Progenitor cell of endocrine pancreas (in vitro differentiated cells): ENCODE results near the gene SRSF5. TPM values are rescaled to one million over a fixed set of nuclear protein-coding genes. Genes with fewer than 3 reads are reported as not detected.
A peak's percentile ranks its signal among the peaks of the same experiment; 100 is the strongest.

Experiments
- DNase-seq: peaks from one replicate; pipeline ENCODE4 v3.0.0; 2021; ENCODE audit warnings: low spot score; ENCODE audit not compliant: unreplicated experiment
- H3K27ac Mint-ChIP-seq: 2 replicates; pipeline ENCODE4 v1.8.0; 2021; ENCODE audit warnings: mild to moderate bottlenecking, moderate library complexity, mixed read lengths
- H3K27me3 Mint-ChIP-seq: 2 replicates; pipeline ENCODE4 v1.8.0; 2021; ENCODE audit warnings: mixed read lengths
- H3K36me3 Mint-ChIP-seq: 2 replicates; pipeline ENCODE4 v1.8.0; 2022; ENCODE audit warnings: mixed read lengths; ENCODE audit not compliant: insufficient read depth
- H3K4me1 Mint-ChIP-seq: 2 replicates; pipeline ENCODE4 v1.8.0; 2021; ENCODE audit warnings: low read depth, mixed read lengths
- H3K4me3 Mint-ChIP-seq: 2 replicates; pipeline ENCODE4 v1.8.0; 2021; ENCODE audit warnings: low read depth, mild to moderate bottlenecking, moderate library complexity, mixed read lengths
- H3K9me3 Mint-ChIP-seq: 2 replicates; pipeline ENCODE4 v1.8.0; 2021; ENCODE audit warnings: low read depth, mixed read lengths
- total RNA-seq: library from RNA; stranded (reverse); gene quantifications from 2 replicates; pipeline ENCODE4 v1.2.1, GENCODE V29; 2021
- TF ChIP-seq, protein P1 (sequence below): fragments of 200-600 bp; sonication (generic); IDR thresholded peaks from one replicate; pipeline ENCODE4 v1.5.0; 2021; ENCODE audit warnings: antibody characterized with exemption, mild to moderate bottlenecking; ENCODE audit not compliant: unreplicated experiment

The SRSF5 gene
- total RNA-seq, 1 donor from 2014 or later: 379 TPM

DNA sequence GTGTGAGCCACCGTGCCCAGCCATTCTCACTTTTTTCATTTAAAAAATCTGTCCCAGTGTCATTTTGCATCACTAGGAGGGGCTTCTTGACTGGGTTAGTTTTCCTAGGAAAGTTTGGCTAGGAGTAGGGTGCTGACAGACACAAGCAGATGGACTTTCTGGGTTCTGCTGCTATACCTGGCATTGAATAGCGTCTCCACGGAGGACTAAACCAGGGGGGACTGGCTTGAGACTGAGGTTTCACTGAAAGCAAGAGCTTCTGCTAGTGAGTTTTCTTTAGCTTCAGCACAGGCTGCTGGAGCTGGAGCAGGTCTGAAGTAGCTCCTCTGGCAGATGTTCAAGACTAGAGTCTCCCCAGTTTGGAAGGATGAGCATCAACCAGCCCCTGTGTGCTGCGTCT is 28.7 kb downstream of the SRSF5 start:
- no peak overlapping the region for H3K27ac Mint-ChIP-seq
- peaks cover 3% of the 10 kb centered on the region for H3K9me3 Mint-ChIP-seq
- H3K36me3 Mint-ChIP-seq: peaks cover under 1% of the 10 kb centered on the region
- H3K27me3 Mint-ChIP-seq: no peaks in the 10 kb centered on the region
- peaks cover 1% of the 10 kb centered on the region for H3K4me1 Mint-ChIP-seq
- no peak overlapping the region for H3K4me3 Mint-ChIP-seq
- TF ChIP-seq, protein P1, sequence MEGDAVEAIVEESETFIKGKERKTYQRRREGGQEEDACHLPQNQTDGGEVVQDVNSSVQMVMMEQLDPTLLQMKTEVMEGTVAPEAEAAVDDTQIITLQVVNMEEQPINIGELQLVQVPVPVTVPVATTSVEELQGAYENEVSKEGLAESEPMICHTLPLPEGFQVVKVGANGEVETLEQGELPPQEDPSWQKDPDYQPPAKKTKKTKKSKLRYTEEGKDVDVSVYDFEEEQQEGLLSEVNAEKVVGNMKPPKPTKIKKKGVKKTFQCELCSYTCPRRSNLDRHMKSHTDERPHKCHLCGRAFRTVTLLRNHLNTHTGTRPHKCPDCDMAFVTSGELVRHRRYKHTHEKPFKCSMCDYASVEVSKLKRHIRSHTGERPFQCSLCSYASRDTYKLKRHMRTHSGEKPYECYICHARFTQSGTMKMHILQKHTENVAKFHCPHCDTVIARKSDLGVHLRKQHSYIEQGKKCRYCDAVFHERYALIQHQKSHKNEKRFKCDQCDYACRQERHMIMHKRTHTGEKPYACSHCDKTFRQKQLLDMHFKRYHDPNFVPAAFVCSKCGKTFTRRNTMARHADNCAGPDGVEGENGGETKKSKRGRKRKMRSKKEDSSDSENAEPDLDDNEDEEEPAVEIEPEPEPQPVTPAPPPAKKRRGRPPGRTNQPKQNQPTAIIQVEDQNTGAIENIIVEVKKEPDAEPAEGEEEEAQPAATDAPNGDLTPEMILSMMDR: no peak
- no peak for DNase-seq

DNA sequence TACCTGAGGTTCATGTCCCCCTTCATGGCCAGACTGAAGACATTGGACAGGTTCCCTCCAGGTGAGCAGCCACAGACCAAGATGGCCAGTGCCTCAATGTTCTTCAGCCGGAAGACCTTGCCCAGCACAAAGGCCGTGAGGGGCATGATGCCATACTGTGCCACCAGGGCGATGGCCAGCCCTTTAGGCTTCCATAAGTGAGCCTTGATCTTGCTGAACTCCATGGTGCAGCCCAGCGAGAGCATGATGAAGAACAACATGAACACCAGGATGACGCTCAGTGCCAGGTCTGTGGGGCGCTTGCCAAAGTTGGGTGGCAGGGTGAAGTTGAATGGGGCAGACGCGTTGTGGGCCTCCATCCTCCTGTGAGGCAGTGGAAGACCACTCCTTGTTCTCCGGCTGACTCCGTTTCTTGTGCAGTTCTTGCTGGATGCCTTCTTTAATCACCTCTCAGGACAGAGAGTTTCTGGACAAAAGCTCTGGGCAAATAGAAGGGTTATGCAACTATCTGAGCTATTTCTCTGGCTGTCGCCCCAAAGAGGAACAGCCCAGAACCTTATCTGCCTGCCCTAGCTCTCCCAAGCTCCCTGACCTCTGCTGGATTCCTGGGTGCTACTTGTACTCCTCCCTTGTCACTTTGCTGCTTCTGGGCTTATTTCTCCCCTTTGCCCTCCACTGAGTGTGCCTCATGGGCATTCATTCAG is 30.0 kb downstream of the SRSF5 start, which contains the start of gene SLC10A1:
Gene SLC10A1, minus strand, starts transcription at position 445 of the 704 bp plus-strand sequence. Its CDS starts 86 bp downstream, at position 359.
- Mint-ChIP-seq H3K4me3 (no peak within 1 kb of the TSS), H3K4me1 (peaks cover 1% of the 10 kb centered on the region), H3K27ac (no peak within 1 kb of the TSS), H3K36me3 (peaks cover 4% of the 10 kb centered on the region), H3K9me3 (peaks cover 7% of the 10 kb centered on the region), H3K27me3 (no peaks in the 10 kb centered on the region)
- no peak for DNase-seq
- TF ChIP-seq, protein P1: no peak

DNA sequence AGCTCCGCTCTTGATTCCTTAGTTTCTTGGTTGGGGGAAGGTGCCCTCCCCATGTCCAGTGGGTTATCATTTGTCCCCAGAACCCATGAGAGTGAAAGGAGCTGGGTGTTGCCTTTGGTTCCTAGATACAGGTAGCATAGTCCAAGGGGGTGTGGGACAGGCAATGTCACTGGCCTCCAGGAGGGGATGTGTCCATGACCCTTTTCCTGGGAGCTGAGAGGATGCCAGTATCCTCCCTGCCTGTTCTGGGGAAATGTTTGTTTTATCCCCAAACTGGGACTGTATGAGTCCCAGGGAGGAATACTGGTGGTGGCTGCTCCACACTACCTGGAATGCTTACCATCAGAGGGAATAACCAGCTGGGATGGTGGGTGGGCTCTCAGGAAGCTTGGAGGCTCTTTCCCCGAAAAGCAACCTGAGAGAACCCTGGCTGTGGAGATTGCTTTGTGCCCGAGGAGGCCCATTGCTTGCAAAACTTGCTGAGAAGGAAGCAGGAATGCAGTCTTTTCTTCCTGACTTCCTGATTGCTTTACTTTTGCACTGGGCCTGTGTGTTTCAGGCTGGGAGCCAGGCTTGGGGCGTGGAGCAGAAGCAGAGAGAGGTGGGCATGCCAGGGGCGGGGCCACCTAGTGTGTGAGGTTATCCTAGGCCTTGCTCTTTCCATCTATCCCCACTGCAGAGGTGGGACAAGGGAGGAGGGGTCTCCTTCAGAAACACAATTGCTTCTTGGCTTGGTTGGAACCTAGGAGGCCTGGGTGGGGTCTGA is 30.8 kb downstream of the SRSF5 start:
- TF ChIP-seq, protein P1: no peak
- H3K27ac Mint-ChIP-seq: no peak overlapping the region
- DNase-seq: no peak
- H3K4me1 Mint-ChIP-seq: peaks cover 1% of the 10 kb centered on the region
- no peak overlapping the region for H3K4me3 Mint-ChIP-seq
- no peaks in the 10 kb centered on the region for H3K27me3 Mint-ChIP-seq
- H3K36me3 Mint-ChIP-seq: peaks cover 4% of the 10 kb centered on the region
- H3K9me3 Mint-ChIP-seq: peaks cover 7% of the 10 kb centered on the region

DNA sequence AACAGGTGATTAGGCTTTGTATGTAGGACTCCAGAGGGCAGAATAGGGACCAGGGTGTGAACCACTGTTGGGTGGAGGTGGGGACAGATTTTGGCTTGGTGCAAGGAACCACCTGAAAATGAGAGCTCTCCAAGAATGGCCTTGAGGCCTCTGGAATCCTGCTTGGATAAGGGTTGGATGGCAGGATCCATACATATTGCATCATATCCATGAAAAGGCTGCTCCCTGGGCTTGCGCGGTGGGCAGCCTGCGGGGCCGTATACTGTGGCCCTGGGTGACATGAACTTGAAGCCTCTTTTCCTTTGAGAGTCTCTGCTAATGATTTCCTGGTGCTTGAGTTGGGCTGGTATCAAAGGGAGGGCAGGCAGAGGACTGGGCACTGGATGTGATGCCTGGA is 31.4 kb downstream of the SRSF5 start:
- H3K4me1 Mint-ChIP-seq: peaks cover 1% of the 10 kb centered on the region
- H3K27ac Mint-ChIP-seq: no peak overlapping the region
- no peak overlapping the region for H3K4me3 Mint-ChIP-seq
- H3K27me3 Mint-ChIP-seq: no peaks in the 10 kb centered on the region
- no peak for DNase-seq
- peaks cover 7% of the 10 kb centered on the region for H3K9me3 Mint-ChIP-seq
- TF ChIP-seq, protein P1: no peak
- H3K36me3 Mint-ChIP-seq: peaks cover 4% of the 10 kb centered on the region

DNA sequence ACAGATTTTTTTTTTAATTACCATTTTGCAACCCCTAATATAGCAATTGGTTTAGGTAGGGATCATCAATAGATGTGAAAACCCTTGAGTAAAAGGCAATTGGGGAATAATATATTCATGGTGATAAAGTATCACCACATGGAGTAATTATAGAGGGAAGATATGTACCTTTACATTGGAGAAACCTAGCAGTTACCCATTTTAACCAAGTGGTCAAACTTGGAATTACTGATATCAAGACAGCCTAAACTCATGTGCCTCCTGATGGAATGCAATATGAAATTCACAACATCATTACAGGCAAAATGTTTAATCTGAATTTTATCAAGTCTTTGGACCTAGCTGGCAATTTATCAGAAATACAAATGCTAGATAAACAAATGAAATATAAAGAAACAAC is 36.8 kb downstream of the SRSF5 start:
- H3K27ac Mint-ChIP-seq: no peak overlapping the region
- peaks cover 2% of the 10 kb centered on the region for H3K4me1 Mint-ChIP-seq
- peaks cover 4% of the 10 kb centered on the region for H3K36me3 Mint-ChIP-seq

More for the DNA sequence above, 36.8 kb downstream of the SRSF5 start:
- no peak for DNase-seq
- H3K27me3 Mint-ChIP-seq: no peaks in the 10 kb centered on the region
- H3K9me3 Mint-ChIP-seq: peaks cover 7% of the 10 kb centered on the region
- no peak overlapping the region for H3K4me3 Mint-ChIP-seq
- TF ChIP-seq, protein P1: peak; percentile 30
